Testis (tissue), 3 donors: ENCODE measurements around the gene MARCKS. TPM values are rescaled to one million over a fixed set of nuclear protein-coding genes. Genes with fewer than 3 reads are reported as not detected.

Experiments used
- DNase-seq: peaks from one replicate; pipeline ENCODE4 v3.0.0-alpha.2; 2019
- H3K27ac ChIP-seq, 2 donors: fragments of 200-600 bp; sonication (generic); one replicate each; pipeline ENCODE4 v1.5.1; 2019
- H3K27me3 ChIP-seq: fragments of 200-600 bp; sonication (generic); one replicate; pipeline ENCODE4 v1.5.1; 2019
- H3K36me3 ChIP-seq: fragments of 200-600 bp; sonication (generic); one replicate; pipeline ENCODE4 v1.5.1; 2017; ENCODE audit warnings: low read depth; ENCODE audit errors: missing control alignments
- H3K4me1 ChIP-seq: fragments of 200-600 bp; sonication (generic); one replicate; pipeline ENCODE4 v1.5.1; 2019
- H3K4me3 ChIP-seq, 2 donors: fragments of 200-600 bp; sonication (generic); one replicate each; pipeline ENCODE4 v1.5.1; 2017 to 2019
- H3K9me3 ChIP-seq: fragments of 200-600 bp; sonication (generic); one replicate; pipeline ENCODE4 v1.5.1; 2017
- POLR2A ChIP-seq: fragments of 450-650 bp; IDR thresholded peaks from one replicate; pipeline ENCODE4 v1.6.1; 2017; ENCODE audit warnings: antibody characterized with exemption, mild to moderate bottlenecking, moderate library complexity
- WGBS, 2 donors: methylation state at CpG; one replicate each; pipeline ENCODE4 v1.1.5; 2018; 5-methylcytosine and 5-hydroxymethylcytosine counted together
- intact Hi-C: fragments of 100-400 bp; cut with DNase I; formaldehyde crosslinking; loops from one replicate; pipeline ENCODE4 v1.15.1; 2023; ENCODE audit warnings: low total_unique reads
- polyA plus RNA-seq: library from polyadenylated mRNA; stranded (reverse); fragments of 350-450 nt; fragmentation: Illumina TruSeq; extraction: RNeasy Lipid Tissue Mini Kit (QIAGEN cat#74804); gene quantifications from one replicate; pipeline ENCODE4 v1.2.3, GENCODE V29; 2014; ENCODE audit warnings: low read depth, low replicate concordance; ENCODE audit not compliant: insufficient read depth
- total RNA-seq, 2 donors: library from RNA; depleted of rRNA; stranded (reverse); fragments of >200 nt; gene quantifications; one replicate each; pipeline ENCODE4 v1.2.3, GENCODE V29; 2016
- TF ChIP-seq, protein P1 (sequence below), 3 experiments: fragments of 450-650 bp in 2 of 3; fragments of 200-600 bp in 1 of 3; sonication (generic) in 1 of 3; IDR thresholded peaks; one replicate each; pipeline ENCODE4 v1.5.1; 2016 to 2019; ENCODE audit warnings: antibody characterized with exemption in 3 of 3, mild to moderate bottlenecking in 2 of 3, moderate library complexity in 1 of 3

The MARCKS gene
- total and polyA plus RNA-seq, 3 donors from 2014 or later = 21.5 to 32.7 (median 26.6) TPM

DNA sequence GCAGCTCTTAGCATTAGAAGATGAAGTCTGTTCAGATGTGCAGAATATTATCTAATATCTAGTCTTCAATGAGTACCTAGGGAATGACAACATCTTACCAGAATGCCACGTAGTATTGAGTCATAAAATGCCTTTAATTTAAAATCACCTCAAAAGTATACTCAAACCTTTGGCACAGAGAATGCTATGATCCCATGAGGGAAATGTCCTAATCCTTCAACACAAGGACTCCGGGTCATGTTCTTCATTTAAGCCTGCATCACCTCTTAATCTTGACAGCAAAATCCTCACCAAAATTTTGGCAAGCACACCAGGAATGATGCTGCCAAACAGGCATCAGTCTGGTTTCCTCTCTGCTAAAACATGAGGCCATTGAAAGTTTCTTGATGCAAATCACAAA is 23.6 kb upstream of the MARCKS start:
- DNase-seq = no peak
- no peaks in the 10 kb centered on the region for H3K9me3 ChIP-seq
- no peaks in the 10 kb centered on the region for H3K4me1 ChIP-seq
- H3K27me3 ChIP-seq = no peaks in the 10 kb centered on the region
- H3K27ac ChIP-seq = no peak overlapping the region
- TF ChIP-seq POLR2A = no peak
- TF ChIP-seq, protein P1, sequence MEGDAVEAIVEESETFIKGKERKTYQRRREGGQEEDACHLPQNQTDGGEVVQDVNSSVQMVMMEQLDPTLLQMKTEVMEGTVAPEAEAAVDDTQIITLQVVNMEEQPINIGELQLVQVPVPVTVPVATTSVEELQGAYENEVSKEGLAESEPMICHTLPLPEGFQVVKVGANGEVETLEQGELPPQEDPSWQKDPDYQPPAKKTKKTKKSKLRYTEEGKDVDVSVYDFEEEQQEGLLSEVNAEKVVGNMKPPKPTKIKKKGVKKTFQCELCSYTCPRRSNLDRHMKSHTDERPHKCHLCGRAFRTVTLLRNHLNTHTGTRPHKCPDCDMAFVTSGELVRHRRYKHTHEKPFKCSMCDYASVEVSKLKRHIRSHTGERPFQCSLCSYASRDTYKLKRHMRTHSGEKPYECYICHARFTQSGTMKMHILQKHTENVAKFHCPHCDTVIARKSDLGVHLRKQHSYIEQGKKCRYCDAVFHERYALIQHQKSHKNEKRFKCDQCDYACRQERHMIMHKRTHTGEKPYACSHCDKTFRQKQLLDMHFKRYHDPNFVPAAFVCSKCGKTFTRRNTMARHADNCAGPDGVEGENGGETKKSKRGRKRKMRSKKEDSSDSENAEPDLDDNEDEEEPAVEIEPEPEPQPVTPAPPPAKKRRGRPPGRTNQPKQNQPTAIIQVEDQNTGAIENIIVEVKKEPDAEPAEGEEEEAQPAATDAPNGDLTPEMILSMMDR (IDR thresholded peaks at IDR 0.05) = no peak
- 61 to 71% methylated on average over 2 of the region's 2 CpGs for WGBS, 2 donors
- no peak overlapping the region for H3K4me3 ChIP-seq
- intact Hi-C loops = no loop called here
- H3K36me3 ChIP-seq = no peaks in the 10 kb centered on the region

- 89 to 92% methylated on average over 2 of the region's 2 CpGs for WGBS, 2 donors
- Histone ChIP-seq H3K4me1 (no peaks in the 10 kb centered on the region), H3K36me3 (no peaks in the 10 kb centered on the region), H3K27me3 (no peaks in the 10 kb centered on the region), H3K4me3 (no peak overlapping the region), H3K9me3 (no peaks in the 10 kb centered on the region), H3K27ac (no peak overlapping the region)
- no peak for TF ChIP-seq POLR2A
- TF ChIP-seq, protein P1 (IDR thresholded peaks at IDR 0.05) = no peak
- DNase-seq = no peak
- intact Hi-C loops = no loop called here
Measured at GRCh38 chr6:113837170-113837569, 20.0 kb upstream of the MARCKS start.

DNA sequence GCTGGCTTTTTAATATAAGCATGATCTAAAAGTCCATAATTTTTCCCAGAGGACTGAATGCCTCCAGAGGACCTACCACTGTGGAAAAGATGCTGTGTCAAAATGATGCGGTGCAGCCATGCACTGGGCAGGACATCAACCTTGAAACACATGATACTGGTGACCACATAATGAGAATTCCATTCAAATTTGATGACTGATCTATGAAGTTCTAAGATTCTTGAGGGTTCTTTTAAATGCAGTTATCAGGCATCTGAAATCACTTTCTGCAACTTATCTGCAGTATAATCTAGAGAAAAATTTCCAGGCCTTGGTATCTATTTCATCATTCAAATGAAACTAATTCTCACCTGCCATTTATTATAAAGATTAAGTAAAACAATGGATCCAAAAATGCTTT is 15.0 kb upstream of the MARCKS start:
- Histone ChIP-seq H3K36me3 (no peaks in the 10 kb centered on the region), H3K9me3 (no peaks in the 10 kb centered on the region), H3K4me1 (no peaks in the 10 kb centered on the region), H3K27ac (no peak overlapping the region), H3K4me3 (no peak overlapping the region), H3K27me3 (no peaks in the 10 kb centered on the region)
- DNase-seq = no peak
- 0 to 74% methylated on average over 1 of the region's 1 CpG for WGBS, 2 donors
- intact Hi-C loops = no loop called here
- TF ChIP-seq POLR2A = no peak
- TF ChIP-seq, protein P1 (IDR thresholded peaks at IDR 0.05) = no peak

DNA sequence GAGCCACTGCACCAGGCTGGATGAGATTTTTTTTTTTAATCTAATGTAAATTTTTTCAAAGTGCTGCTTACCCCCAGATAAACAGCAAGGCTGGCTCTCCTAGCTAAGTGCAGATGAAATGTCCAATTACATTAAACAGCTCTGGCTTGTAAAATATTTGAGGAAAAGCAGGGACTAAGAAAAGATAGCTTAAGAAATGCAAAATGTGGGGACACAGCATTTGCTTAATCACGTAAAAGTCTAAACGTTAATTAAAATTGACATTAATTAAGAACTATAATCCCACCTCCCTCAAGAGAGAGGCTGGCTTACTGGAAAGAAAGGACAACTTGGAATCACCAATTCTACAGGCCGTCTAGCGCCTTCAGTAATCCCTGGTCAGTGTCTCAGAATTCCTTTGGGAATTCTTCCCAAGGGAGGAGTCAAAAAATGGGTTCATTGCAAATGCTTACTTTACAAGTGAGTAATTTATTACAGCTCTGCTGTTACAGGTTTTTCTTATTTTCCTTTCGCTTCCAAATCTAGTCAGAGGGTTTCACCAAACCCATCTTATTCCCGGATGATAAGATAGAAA is 13.6 kb upstream of the MARCKS start:
- no peaks in the 10 kb centered on the region for H3K9me3 ChIP-seq
- no peak for DNase-seq
- intact Hi-C loops = no loop called here
- no peaks in the 10 kb centered on the region for H3K27me3 ChIP-seq
- H3K27ac ChIP-seq = no peak overlapping the region
- no peaks in the 10 kb centered on the region for H3K4me1 ChIP-seq
- no peak for TF ChIP-seq POLR2A
- TF ChIP-seq, protein P1 (IDR thresholded peaks at IDR 0.05) = no peak
- H3K36me3 ChIP-seq = no peaks in the 10 kb centered on the region
- H3K4me3 ChIP-seq = no peak overlapping the region
- 89 to 94% methylated on average over 6 of the region's 6 CpGs for WGBS, 2 donors

- intact Hi-C loops = no loop called here
- WGBS, 2 donors = 85 to 87% methylated on average over 1 of the region's 1 CpG
- H3K27ac ChIP-seq = no peak overlapping the region
- DNase-seq = no peak
- no peaks in the 10 kb centered on the region for H3K4me1 ChIP-seq
- no peaks in the 10 kb centered on the region for H3K27me3 ChIP-seq
- H3K9me3 ChIP-seq = no peaks in the 10 kb centered on the region
- H3K36me3 ChIP-seq = no peaks in the 10 kb centered on the region
- TF ChIP-seq, protein P1 (IDR thresholded peaks at IDR 0.05) = no peak
- no peak for TF ChIP-seq POLR2A
- no peak overlapping the region for H3K4me3 ChIP-seq
Measured at GRCh38 chr6:113846577-113846976, 10.6 kb upstream of the MARCKS start.
